HCT116 (cell line): Measurements from ENCODE around the gene RPTOR. TPM values are rescaled to one million over a fixed set of nuclear protein-coding genes. Genes with fewer than 3 reads are reported as not detected.
A peak's percentile ranks its signal among the peaks of the same experiment; 100 is the strongest.

Source experiments
- ATAC-seq: fragments of 200-7000 bp; cut with Tn5 transposase; 2 replicates; pipeline ENCODE4 v1.9.1; 2020; ENCODE audit warnings: mild to moderate bottlenecking, moderate library complexity
- BruUV-seq: library from RNA; stranded (reverse); fragments of 400-500 nt; replicated peaks from 2 replicates; lab custom pipeline; 2021; lab: Mats Ljungman, UMichigan
- CTCF ChIA-PET: fragments of 300-600 bp; sonication (Branson Sonifier 250); formaldehyde crosslinking; loops from one replicate; lab custom pipeline; 2021; ENCODE audit warnings: antibody characterized with exemption; lab: Charles Lee
- POLR2A ChIA-PET: fragments of 300-600, 350-600 bp; sonication (Branson Sonifier 250); formaldehyde crosslinking; loops from one replicate; lab custom pipeline; 2021; ENCODE audit warnings: antibody characterized with exemption; lab: Charles Lee
- RAD21 ChIA-PET, 2 experiments: fragments of 300-600 bp; sonication (Branson Sonifier 250); formaldehyde crosslinking; loops; one replicate each; lab custom pipeline; 2023; ENCODE audit warnings: low total read pairs in 2 of 2; ENCODE audit not compliant: uncharacterized antibody in 2 of 2, unreplicated experiment in 2 of 2, low non-redundant PET in 1 of 2; lab: Charles Lee
- DNase-seq: peaks from one replicate; pipeline ENCODE4 v3.0.0-alpha.2; 2010; ENCODE audit warnings: low read depth, low spot score
- H2AFZ ChIP-seq: fragments of 200-600 bp; shearing (Covaris generic), sonication (generic); 2 replicates; pipeline ENCODE4 v1.6.1; 2017; ENCODE audit warnings: low read depth, mixed run types, mixed read lengths, antibody characterized with exemption, low read length; ENCODE audit not compliant: poor library complexity, severe bottlenecking
- H3K27ac ChIP-seq: 2 replicates; pipeline ENCODE4 v1.5.1; 2012; ENCODE audit warnings: low read depth, low read length
- H3K27me3 ChIP-seq: fragments of 200-600 bp; sonication (generic); 2 replicates; pipeline ENCODE4 v1.6.1; 2016; ENCODE audit warnings: mixed run types, low read length, mixed read lengths; ENCODE audit not compliant: insufficient read depth
- H3K36me3 ChIP-seq, 2 experiments: fragments of 200-500 bp in 1 of 2; fragments of 200-600 bp in 1 of 2; sonication (Bioruptor generic) in 1 of 2; sonication (generic) in 1 of 2; 2 replicates each; pipeline versions ENCODE4 v1.5.1 to v1.6.1; 2014 to 2016; ENCODE audit warnings: low read length in 2 of 2, inconsistent platforms in 1 of 2, mixed read lengths in 1 of 2, mixed run types in 1 of 2; ENCODE audit not compliant: insufficient read depth in 2 of 2, control insufficient read depth in 1 of 2
- H3K4me1 ChIP-seq, 2 experiments: fragments of 200-600 bp in 1 of 2; sonication (generic) in 1 of 2; 2 replicates each; pipeline versions ENCODE4 v1.5.1 to v1.6.1; 2012 to 2017; ENCODE audit warnings: low read length in 2 of 2, inconsistent platforms in 1 of 2, mild to moderate bottlenecking in 1 of 2, mixed read lengths in 1 of 2, mixed run types in 1 of 2, moderate library complexity in 1 of 2; ENCODE audit not compliant: insufficient read depth in 2 of 2, control insufficient read depth in 1 of 2
- H3K4me2 ChIP-seq: fragments of 200-600 bp; sonication (generic); 2 replicates; pipeline ENCODE4 v1.6.1; 2017; ENCODE audit warnings: mixed run types, low read length, mixed read lengths
- H3K4me3 ChIP-seq, 2 experiments: fragments of 200-600 bp in 1 of 2; sonication (generic) in 1 of 2; replicated peaks in 1 of 2; 2 replicates each; pipeline ENCODE4 v1.5.1; 2011 to 2016; ENCODE audit warnings: low read length in 2 of 2, control low read depth in 1 of 2, low read depth in 1 of 2, mild to moderate bottlenecking in 1 of 2, mixed read lengths in 1 of 2, mixed run types in 1 of 2
- H3K79me2 ChIP-seq: fragments of 200-600 bp; sonication (generic); 2 replicates; pipeline ENCODE4 v1.6.1; 2017; ENCODE audit warnings: mild to moderate bottlenecking, mixed run types, low read length, moderate library complexity, mixed read lengths; ENCODE audit not compliant: insufficient read depth
- H3K9ac ChIP-seq: fragments of 200-600 bp; sonication (generic); 2 replicates; pipeline ENCODE4 v1.6.1; 2016; ENCODE audit warnings: low read length, mixed read lengths
- H3K9me2 ChIP-seq: fragments of 200-600 bp; sonication (generic), shearing (Covaris generic); 2 replicates; pipeline ENCODE4 v1.6.1; 2017; ENCODE audit warnings: mixed run types, mild to moderate bottlenecking, moderate library complexity; ENCODE audit not compliant: insufficient read depth
- H3K9me3 ChIP-seq, 2 experiments: fragments of 200-500 bp in 1 of 2; fragments of 200-600 bp in 1 of 2; sonication (Bioruptor generic) in 1 of 2; sonication (generic) in 1 of 2; 2 replicates each; pipeline ENCODE4 v1.6.1; 2014 to 2017; ENCODE audit warnings: low read length in 2 of 2, mixed read lengths in 2 of 2, inconsistent platforms in 1 of 2, low read depth in 1 of 2, mild to moderate bottlenecking in 1 of 2, mixed run types in 1 of 2, moderate library complexity in 1 of 2; ENCODE audit not compliant: control insufficient read depth in 1 of 2, insufficient read depth in 1 of 2
- H4K20me1 ChIP-seq: fragments of 200-600 bp; sonication (generic), shearing (Covaris generic); 2 replicates; pipeline ENCODE4 v1.6.1; 2017; ENCODE audit warnings: mixed run types, mild to moderate bottlenecking, moderate library complexity; ENCODE audit not compliant: insufficient read depth
- EGR1 ChIP-seq: IDR thresholded peaks from 2 replicates; pipeline ENCODE4 v1.6.1; 2012; ENCODE audit warnings: low read depth
- ELF1 ChIP-seq: IDR thresholded peaks from 2 replicates; pipeline ENCODE4 v1.6.1; 2012; ENCODE audit warnings: low read depth, borderline replicate concordance
- EZH2 ChIP-seq: fragments of 200-600 bp; sonication (generic); IDR thresholded peaks from 2 replicates; pipeline ENCODE4 v1.6.1; 2017; ENCODE audit warnings: antibody characterized with exemption, mixed run types
- EZH2phosphoT487 ChIP-seq: fragments of 200-600 bp; IDR thresholded peaks from 2 replicates; pipeline ENCODE4 v1.6.1; 2018; ENCODE audit warnings: antibody characterized with exemption, borderline replicate concordance
- FOSL1 ChIP-seq: IDR thresholded peaks from 2 replicates; pipeline ENCODE4 v1.6.1; 2012; ENCODE audit warnings: low read depth
- JUND ChIP-seq: IDR thresholded peaks from 2 replicates; pipeline ENCODE4 v1.6.1; 2012
- POLR2A ChIP-seq: IDR thresholded peaks from 2 replicates; pipeline ENCODE4 v1.7.0; 2011; ENCODE audit warnings: borderline replicate concordance; ENCODE audit not compliant: insufficient read depth, insufficient read length; ENCODE audit errors: extremely low read depth
- POLR2AphosphoS5 ChIP-seq: IDR thresholded peaks from 2 replicates; pipeline ENCODE4 v1.6.1; 2011; ENCODE audit warnings: mild to moderate bottlenecking, low read depth, low read length, moderate library complexity
- RAD21 ChIP-seq: IDR thresholded peaks from 2 replicates; pipeline ENCODE4 v1.6.1; 2012; ENCODE audit warnings: low read depth, mild to moderate bottlenecking
- SRF ChIP-seq: IDR thresholded peaks from 2 replicates; pipeline ENCODE4 v1.6.1; 2012; ENCODE audit warnings: low read depth
- TCF7L2 ChIP-seq: IDR thresholded peaks from 2 replicates; pipeline ENCODE4 v1.7.0; 2011; ENCODE audit warnings: borderline replicate concordance, inconsistent platforms; ENCODE audit not compliant: insufficient read depth, insufficient read length; ENCODE audit errors: extremely low read depth
- ZNF274 ChIP-seq: fragments of 200-500 bp; sonication (Bioruptor generic); IDR thresholded peaks from 2 replicates; pipeline ENCODE4 v1.6.1; 2014; ENCODE audit warnings: mild to moderate bottlenecking, low read depth, low read length, inconsistent platforms
- intact Hi-C: fragments of 100-400 bp; cut with micrococcal nuclease; formaldehyde crosslinking; loops from 2 replicates; pipeline ENCODE4 v1.10.0; 2022
- total RNA-seq: library from RNA; stranded (reverse); gene quantifications from one replicate; pipeline ENCODE4 v1.2.1, GENCODE V29; 2021; ENCODE audit not compliant: unreplicated experiment
- TF ChIP-seq, protein P1 (sequence below): IDR thresholded peaks from 2 replicates; pipeline ENCODE4 v1.6.1; 2012; ENCODE audit warnings: low read depth
- TF ChIP-seq, protein P2 (sequence below): IDR thresholded peaks from 2 replicates; pipeline ENCODE4 v1.6.1; 2011; ENCODE audit warnings: mild to moderate bottlenecking, low read length, moderate library complexity; ENCODE audit not compliant: insufficient replicate concordance; ENCODE audit errors: extremely low read depth
- TF ChIP-seq, protein P3 (sequence below), 3 experiments: fragments of 200-600 bp in 1 of 3; sonication (generic) in 1 of 3; IDR thresholded peaks in 2 of 3; conservative IDR thresholded peaks in 1 of 3; 2 replicates each; pipeline ENCODE4 v1.5.1; 2012 to 2017; ENCODE audit warnings: low read depth in 2 of 3, low read length in 2 of 3, antibody characterized with exemption in 1 of 3, borderline replicate concordance in 1 of 3, control low read depth in 1 of 3, mild to moderate bottlenecking in 1 of 3, mixed read lengths in 1 of 3, mixed run types in 1 of 3, moderate library complexity in 1 of 3; ENCODE audit not compliant: insufficient read depth in 1 of 3
- TF ChIP-seq, protein P4 (sequence below): IDR thresholded peaks from 2 replicates; pipeline ENCODE4 v1.6.1; 2012

RPTOR gene
- total RNA-seq, 1 experiment from 2014 or later = 69.5 TPM

DNA sequence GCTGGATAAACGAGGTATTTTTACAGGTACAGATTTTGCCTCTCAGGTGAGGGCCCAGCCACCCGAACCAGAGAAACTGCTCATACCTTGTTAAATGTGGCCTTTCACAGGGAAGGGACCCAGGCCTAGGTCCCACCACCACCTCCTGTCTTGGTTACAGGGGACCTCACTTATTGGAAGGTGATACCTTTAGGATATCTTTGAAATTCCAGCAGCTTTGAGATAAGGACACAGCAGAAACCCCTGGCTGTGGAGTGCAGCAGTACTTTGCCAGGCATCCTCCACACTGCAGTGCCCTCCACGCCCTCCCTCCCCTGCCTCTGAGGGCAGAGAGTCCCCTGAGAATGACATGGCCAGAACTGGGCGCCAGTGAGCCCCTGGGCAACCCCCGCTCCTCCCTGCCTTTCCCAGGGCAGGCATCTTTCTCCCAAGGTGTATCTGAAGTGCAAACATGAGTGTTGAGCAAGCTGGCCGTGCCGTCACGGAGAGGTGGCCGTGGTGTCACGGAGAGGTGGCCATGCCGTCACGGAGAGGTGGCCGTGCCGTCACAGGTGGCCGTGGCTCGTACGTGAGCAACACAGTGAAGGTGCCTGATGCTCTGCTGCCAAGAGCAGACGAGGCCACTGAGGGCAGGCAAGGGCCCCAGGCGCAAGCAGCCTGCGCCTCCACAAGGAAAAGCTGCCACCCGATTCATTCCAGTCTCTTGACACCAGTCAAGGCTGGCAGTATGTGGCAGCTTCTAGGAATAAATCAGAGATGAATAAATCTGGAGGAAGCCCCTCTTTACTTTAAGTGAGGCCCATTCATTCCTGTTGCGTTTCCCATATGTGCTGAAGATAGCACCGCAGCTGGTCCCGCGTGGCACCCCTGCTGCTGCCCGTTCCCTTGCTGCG lies 312.5 kb downstream of the RPTOR start:
- H2AFZ ChIP-seq = no peak overlapping the region
- H3K4me3 ChIP-seq = peak overlapping the region in 1 of 2 experiments; percentile 34; a peak in 3 of 4 replicates
- no peak for DNase-seq
- no peaks in the 10 kb centered on the region for H3K79me2 ChIP-seq
- peaks cover 0 to 4% of the 10 kb centered on the region in 2 experiments; a peak in 1 of 4 replicates for H3K36me3 ChIP-seq
- H3K4me2 ChIP-seq = peak overlapping the region; percentile 73
- CTCF ChIA-PET = interaction anchor here (1.5 kb wide), 1 partner anchor 9 kb away, joined by 7 read pairs; no protein-coding TSS in a partner anchor
- peak overlapping the region; percentile 65 for H3K9ac ChIP-seq
- RAD21 ChIA-PET = interaction anchor here in 1 of 2 experiments (0.6 to 1.0 kb wide), 2 partner anchors 259 to 430 kb away, joined by 3 read pairs; no protein-coding TSS in a partner anchor
- peak; percentile 35 for ATAC-seq
- POLR2A ChIA-PET = interaction anchor here (1.0 to 1.4 kb wide), 3 partner anchors 24 to 402 kb away, joined by 3 to 8 read pairs (median 4); no protein-coding TSS in a partner anchor
- intact Hi-C loops = loop anchor here (1.0 to 5.0 kb wide), 2 partner anchors 35 to 65 kb away; no protein-coding TSS in a partner anchor
- H3K4me1 ChIP-seq = peaks cover 17 to 46% of the 10 kb centered on the region in 2 experiments
- H3K9me2 ChIP-seq = no peaks in the 10 kb centered on the region
- TSS peak; percentile 85 for BruUV-seq
- TF ChIP-seq, protein P1, sequence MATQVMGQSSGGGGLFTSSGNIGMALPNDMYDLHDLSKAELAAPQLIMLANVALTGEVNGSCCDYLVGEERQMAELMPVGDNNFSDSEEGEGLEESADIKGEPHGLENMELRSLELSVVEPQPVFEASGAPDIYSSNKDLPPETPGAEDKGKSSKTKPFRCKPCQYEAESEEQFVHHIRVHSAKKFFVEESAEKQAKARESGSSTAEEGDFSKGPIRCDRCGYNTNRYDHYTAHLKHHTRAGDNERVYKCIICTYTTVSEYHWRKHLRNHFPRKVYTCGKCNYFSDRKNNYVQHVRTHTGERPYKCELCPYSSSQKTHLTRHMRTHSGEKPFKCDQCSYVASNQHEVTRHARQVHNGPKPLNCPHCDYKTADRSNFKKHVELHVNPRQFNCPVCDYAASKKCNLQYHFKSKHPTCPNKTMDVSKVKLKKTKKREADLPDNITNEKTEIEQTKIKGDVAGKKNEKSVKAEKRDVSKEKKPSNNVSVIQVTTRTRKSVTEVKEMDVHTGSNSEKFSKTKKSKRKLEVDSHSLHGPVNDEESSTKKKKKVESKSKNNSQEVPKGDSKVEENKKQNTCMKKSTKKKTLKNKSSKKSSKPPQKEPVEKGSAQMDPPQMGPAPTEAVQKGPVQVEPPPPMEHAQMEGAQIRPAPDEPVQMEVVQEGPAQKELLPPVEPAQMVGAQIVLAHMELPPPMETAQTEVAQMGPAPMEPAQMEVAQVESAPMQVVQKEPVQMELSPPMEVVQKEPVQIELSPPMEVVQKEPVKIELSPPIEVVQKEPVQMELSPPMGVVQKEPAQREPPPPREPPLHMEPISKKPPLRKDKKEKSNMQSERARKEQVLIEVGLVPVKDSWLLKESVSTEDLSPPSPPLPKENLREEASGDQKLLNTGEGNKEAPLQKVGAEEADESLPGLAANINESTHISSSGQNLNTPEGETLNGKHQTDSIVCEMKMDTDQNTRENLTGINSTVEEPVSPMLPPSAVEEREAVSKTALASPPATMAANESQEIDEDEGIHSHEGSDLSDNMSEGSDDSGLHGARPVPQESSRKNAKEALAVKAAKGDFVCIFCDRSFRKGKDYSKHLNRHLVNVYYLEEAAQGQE = no peak
- TF ChIP-seq TCF7L2 (no peak), RAD21 (no peak), POLR2AphosphoS5 (no peak), JUND (no peak), EGR1 (no peak), POLR2A (no peak), ZNF274 (no peak), ELF1 (no peak), EZH2phosphoT487 (no peak), SRF (no peak), FOSL1 (no peak), EZH2 (no peak)
- TF ChIP-seq, protein P2, sequence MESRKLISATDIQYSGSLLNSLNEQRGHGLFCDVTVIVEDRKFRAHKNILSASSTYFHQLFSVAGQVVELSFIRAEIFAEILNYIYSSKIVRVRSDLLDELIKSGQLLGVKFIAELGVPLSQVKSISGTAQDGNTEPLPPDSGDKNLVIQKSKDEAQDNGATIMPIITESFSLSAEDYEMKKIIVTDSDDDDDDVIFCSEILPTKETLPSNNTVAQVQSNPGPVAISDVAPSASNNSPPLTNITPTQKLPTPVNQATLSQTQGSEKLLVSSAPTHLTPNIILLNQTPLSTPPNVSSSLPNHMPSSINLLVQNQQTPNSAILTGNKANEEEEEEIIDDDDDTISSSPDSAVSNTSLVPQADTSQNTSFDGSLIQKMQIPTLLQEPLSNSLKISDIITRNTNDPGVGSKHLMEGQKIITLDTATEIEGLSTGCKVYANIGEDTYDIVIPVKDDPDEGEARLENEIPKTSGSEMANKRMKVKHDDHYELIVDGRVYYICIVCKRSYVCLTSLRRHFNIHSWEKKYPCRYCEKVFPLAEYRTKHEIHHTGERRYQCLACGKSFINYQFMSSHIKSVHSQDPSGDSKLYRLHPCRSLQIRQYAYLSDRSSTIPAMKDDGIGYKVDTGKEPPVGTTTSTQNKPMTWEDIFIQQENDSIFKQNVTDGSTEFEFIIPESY = no peak
- TF ChIP-seq, protein P3, sequence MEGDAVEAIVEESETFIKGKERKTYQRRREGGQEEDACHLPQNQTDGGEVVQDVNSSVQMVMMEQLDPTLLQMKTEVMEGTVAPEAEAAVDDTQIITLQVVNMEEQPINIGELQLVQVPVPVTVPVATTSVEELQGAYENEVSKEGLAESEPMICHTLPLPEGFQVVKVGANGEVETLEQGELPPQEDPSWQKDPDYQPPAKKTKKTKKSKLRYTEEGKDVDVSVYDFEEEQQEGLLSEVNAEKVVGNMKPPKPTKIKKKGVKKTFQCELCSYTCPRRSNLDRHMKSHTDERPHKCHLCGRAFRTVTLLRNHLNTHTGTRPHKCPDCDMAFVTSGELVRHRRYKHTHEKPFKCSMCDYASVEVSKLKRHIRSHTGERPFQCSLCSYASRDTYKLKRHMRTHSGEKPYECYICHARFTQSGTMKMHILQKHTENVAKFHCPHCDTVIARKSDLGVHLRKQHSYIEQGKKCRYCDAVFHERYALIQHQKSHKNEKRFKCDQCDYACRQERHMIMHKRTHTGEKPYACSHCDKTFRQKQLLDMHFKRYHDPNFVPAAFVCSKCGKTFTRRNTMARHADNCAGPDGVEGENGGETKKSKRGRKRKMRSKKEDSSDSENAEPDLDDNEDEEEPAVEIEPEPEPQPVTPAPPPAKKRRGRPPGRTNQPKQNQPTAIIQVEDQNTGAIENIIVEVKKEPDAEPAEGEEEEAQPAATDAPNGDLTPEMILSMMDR (IDR thresholded peaks at IDR 0.05 in 2 of 3, conservative IDR thresholded peaks at IDR 0.05 in 1 of 3; ENCODE audit: borderline replicate concordance in 1 of 3, insufficient read depth in 1 of 3, low read depth in 2 of 3, low read length in 2 of 3) = no peak
- TF ChIP-seq, protein P4, sequence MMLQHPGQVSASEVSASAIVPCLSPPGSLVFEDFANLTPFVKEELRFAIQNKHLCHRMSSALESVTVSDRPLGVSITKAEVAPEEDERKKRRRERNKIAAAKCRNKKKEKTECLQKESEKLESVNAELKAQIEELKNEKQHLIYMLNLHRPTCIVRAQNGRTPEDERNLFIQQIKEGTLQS = no peak
- no peaks in the 10 kb centered on the region for H3K9me3 ChIP-seq
- H4K20me1 ChIP-seq = no peaks in the 10 kb centered on the region
- no peaks in the 10 kb centered on the region for H3K27me3 ChIP-seq
- peak overlapping the region; percentile 80 for H3K27ac ChIP-seq
